Small intestine (tissue), 7 donors: Measurements from ENCODE around the gene ZNF555. TPM values are rescaled to one million over a fixed set of nuclear protein-coding genes. Genes with fewer than 3 reads are reported as not detected.

ENCODE experiments used
- DNase-seq, 2 donors: peaks; one replicate each; pipeline versions ENCODE4 v3.0.0 to v3.0.0-alpha.2; 2013
- FAIRE-seq: peaks from 2 replicates; lab custom pipeline; 2012; peaks lifted over from hg19 to GRCh38; lab: Jason Lieb, UNC
- H3K27ac ChIP-seq, 3 donors: one replicate each; pipeline ENCODE4 v1.5.1; 2013; ENCODE audit warnings: low read length in 2 of 3, mild to moderate bottlenecking in 2 of 3, control low read depth in 1 of 3, inconsistent platforms in 1 of 3, low read depth in 1 of 3, moderate library complexity in 1 of 3
- H3K27me3 ChIP-seq, 3 donors: one replicate each; pipeline ENCODE4 v1.6.1; 2013; ENCODE audit warnings: low read length in 3 of 3, inconsistent platforms in 1 of 3; ENCODE audit not compliant: control insufficient read depth in 3 of 3, insufficient read depth in 3 of 3
- H3K36me3 ChIP-seq, 3 donors: one replicate each; pipeline ENCODE4 v1.6.1; 2013; ENCODE audit warnings: low read length in 3 of 3, inconsistent platforms in 1 of 3, low read depth in 1 of 3, mild to moderate bottlenecking in 1 of 3, moderate library complexity in 1 of 3; ENCODE audit not compliant: control insufficient read depth in 3 of 3, insufficient read depth in 2 of 3
- H3K4me1 ChIP-seq, 3 donors: one replicate each; pipeline ENCODE4 v1.6.1; 2013; ENCODE audit warnings: low read length in 2 of 3, inconsistent platforms in 1 of 3, low read depth in 1 of 3, mild to moderate bottlenecking in 1 of 3, moderate library complexity in 1 of 3; ENCODE audit not compliant: control insufficient read depth in 3 of 3, insufficient read depth in 2 of 3
- H3K4me3 ChIP-seq, 3 donors: one replicate each; pipeline ENCODE4 v1.5.1; 2013; ENCODE audit warnings: low read length in 3 of 3, control low read depth in 1 of 3, inconsistent platforms in 1 of 3, low read depth in 1 of 3, mild to moderate bottlenecking in 1 of 3, moderate library complexity in 1 of 3
- H3K9me3 ChIP-seq, 2 donors: one replicate each; pipeline ENCODE4 v1.6.1; 2013; ENCODE audit warnings: low read depth in 1 of 2, low read length in 1 of 2; ENCODE audit not compliant: control insufficient read depth in 2 of 2, insufficient read depth in 1 of 2
- WGBS, 3 donors: extraction: QIAGEN DNeasy Blood & Tissue Kit; methylation state at CpG; one replicate each; pipeline ENCODE4 v1.1.7; 2013; 5-methylcytosine and 5-hydroxymethylcytosine counted together
- polyA plus RNA-seq, 4 donors: library from polyadenylated mRNA; stranded (reverse) in 3 of 4; unstranded in 1 of 4; fragments of 200-250 nt in 3 of 4; fragments of 120-200 nt in 1 of 4; gene quantifications; one replicate each; pipeline versions ENCODE4 v1.2.1 to v1.2.3, GENCODE V29; 2013
- donor health status: healthy with polysubstance abuse.
- donor health status: control.
- donor health status: control.
- donor health status: Bipolar disorder and iron deficiency.
- donor health status: healthy.

ZNF555 gene
- polyA plus RNA-seq, 4 donors = 1.5 to 4.0 (median 1.9) TPM

DNA sequence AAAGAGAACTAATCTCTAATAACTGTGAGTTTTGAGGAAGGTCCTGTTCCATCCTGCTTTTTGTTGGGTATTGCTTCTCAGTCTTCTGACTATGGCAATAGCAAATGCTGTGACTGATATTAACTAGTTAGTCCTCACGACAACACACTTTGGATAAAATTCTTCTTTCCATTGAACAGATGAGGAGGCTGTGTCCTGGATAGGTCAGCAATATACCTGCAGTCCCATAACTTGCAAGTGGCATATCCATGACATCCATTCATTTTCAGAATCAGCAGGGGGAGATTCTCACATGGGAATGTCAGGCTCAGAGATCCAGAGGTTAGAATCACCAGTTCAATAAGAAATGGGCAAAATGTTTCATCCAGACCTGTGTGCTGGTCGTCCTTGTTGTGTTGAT lies 14.3 kb upstream of the ZNF555 start:
- Histone ChIP-seq H3K36me3 (peaks cover 0 to 45% (median 3%) of the 10 kb centered on the region in 3 donors), H3K4me3 (no peak overlapping the region), H3K27ac (no peak overlapping the region), H3K9me3 (peaks cover 0 to 47% of the 10 kb centered on the region in 2 donors), H3K4me1 (no peaks in the 10 kb centered on the region), H3K27me3 (no peaks in the 10 kb centered on the region)
- WGBS, 3 donors = 89 to 98% (median 92%) methylated on average over 2 of the region's 2 CpGs
- FAIRE-seq = no peak
- DNase-seq = no peak

DNA sequence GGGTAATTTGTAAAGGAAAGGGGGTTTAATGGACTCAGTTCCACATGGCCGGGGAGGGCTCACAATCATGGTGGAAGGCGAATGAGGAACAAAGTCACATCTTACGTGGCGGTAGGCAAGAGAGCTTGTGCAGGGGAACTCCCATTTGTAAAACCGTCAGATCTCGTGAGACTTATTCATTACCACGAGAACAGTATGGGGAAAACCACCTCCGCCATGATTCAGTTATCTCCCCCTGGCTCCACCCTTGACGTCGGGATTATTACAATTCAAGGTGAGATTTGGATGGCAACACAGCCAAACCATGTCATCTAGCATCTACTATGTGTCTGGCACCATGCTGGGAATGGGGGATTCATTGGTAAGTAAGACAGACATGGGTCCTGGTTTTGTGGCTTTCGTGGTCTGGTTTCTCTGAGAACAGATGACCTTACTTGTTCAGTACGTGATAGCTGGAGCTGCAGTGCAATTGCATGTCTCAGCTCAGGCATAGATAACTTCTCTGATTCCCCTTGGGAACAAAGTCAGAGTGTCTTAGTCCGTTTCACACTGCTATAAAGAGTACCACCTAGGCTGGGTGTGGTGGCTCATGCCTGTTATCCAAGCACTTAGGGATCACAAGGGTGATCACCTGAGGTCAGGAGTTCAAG lies 13.3 kb upstream of the ZNF555 start:
- 87 to 95% (median 90%) methylated on average over 13 of the region's 13 CpGs for WGBS, 3 donors
- H3K27me3 ChIP-seq = no peaks in the 10 kb centered on the region
- H3K4me3 ChIP-seq = no peak overlapping the region
- H3K27ac ChIP-seq = no peak overlapping the region
- H3K9me3 ChIP-seq = peaks cover 2 to 56% of the 10 kb centered on the region in 2 donors
- FAIRE-seq = no peak
- DNase-seq = no peak
- peaks cover 0 to 48% (median 8%) of the 10 kb centered on the region in 3 donors for H3K36me3 ChIP-seq
- H3K4me1 ChIP-seq = no peaks in the 10 kb centered on the region

DNA sequence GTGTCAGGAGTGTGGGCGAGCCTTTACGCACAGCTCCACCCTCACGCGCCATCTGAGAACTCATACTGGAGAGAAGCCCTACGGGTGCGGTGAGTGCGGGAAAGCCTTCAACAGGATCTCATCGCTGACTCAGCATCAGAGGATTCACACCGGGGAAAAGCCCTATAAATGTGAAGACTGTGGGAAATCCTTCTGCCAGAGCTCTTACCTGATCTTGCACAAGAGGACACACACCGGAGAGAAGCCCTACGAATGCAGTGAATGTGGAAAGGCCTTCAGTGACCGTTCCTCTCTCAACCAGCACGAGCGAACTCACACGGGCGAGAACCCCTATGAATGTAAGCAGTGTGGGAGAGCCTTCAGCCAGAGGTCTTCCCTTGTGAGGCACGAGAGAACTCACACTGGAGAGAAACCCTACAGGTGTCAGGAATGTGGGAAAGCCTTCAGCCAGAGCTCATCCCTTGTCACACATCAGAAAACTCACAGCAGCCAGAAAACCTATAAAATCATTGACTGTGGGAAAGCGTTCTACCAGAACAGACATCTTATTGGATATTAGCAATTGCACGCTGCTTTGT lies 6.9 kb upstream of the ZNF555 start:
- Histone ChIP-seq H3K9me3 (peaks cover 5 to 88% of the 10 kb centered on the region in 2 donors), H3K4me3 (no peak overlapping the region), H3K27ac (no peak overlapping the region), H3K4me1 (no peaks in the 10 kb centered on the region), H3K36me3 (peaks cover 4 to 49% (median 19%) of the 10 kb centered on the region in 3 donors), H3K27me3 (peaks cover 0 to 2% (median 0%) of the 10 kb centered on the region in 3 donors)
- 97 to 98% (median 97%) methylated on average over 19 of the region's 19 CpGs for WGBS, 3 donors
- DNase-seq = no peak
- no peak for FAIRE-seq

DNA sequence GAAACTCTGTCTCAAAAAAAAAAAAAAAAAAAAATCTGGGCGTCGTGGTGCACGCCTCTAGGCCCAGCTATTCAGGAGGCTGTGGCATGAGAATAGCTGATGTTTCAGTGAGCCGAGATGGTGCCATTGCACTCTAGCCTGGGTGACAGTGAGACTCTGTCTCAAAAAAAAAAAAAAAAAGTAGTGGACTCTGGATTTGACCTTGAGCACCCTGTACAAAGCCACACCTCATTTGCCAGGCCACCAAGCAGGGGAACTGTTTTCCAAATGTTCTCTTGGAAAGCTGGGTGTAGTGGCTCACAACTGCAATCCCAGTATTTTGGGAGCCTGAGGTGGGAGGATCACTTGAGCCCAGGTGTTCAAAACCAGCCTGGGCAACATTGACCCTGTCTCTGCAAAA lies 3.8 kb upstream of the ZNF555 start:
- peaks cover 4 to 69% of the 10 kb centered on the region in 2 donors for H3K9me3 ChIP-seq
- peaks cover 0 to 2% (median 0%) of the 10 kb centered on the region in 3 donors for H3K27me3 ChIP-seq

DNA sequence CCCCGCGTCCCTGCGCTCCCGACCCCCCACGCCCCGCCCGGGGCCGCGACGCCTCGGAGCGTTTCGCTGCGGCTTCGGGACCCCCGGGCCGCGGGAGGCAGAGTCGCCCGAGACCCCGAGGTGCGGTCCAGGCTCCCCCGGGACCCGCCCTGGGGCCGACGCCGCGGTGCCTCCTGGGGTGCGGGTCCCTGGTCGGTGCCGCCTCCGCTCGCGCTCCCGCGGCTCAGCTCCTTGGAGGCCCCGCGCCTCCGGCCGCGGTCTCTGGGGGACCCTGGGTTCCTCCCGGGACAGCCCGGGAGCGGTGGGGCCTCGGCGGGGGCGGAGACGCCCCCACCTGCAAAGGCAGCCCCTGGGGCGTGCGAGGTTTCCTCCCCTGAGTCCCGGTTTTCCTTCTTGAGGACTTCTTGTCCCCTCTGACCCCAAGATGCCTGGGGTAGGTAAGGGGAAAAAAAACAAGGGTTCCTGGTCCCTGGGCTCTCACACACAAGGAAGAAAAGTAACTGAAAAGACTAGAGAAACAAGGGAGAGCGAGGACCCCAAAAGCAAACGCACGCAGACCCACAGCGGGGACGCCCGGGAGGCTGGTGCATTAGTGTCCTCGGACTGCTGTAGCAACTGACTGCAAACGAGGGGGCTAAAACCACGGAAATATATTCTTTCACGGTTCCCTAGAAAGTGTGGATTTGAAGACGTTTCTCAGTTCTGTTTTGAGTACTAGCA lies 740 bp downstream of the ZNF555 start:
- peaks cover 0 to 33% of the 10 kb centered on the region in 2 donors for H3K9me3 ChIP-seq
- no peaks in the 10 kb centered on the region for H3K27me3 ChIP-seq
- H3K36me3 ChIP-seq = peaks cover 0 to 16% (median 0%) of the 10 kb centered on the region in 3 donors
- H3K27ac ChIP-seq = peak overlapping the region in 1 of 3 donors; percentile 87
- peak in 1 of 2 donors; percentile 62 for DNase-seq
- H3K4me3 ChIP-seq = peak overlapping the region; percentile 66 to 68 (median 66)
- H3K4me1 ChIP-seq = peaks cover 0 to 5% (median 4%) of the 10 kb centered on the region in 3 donors
- WGBS, 3 donors = 2 to 8% (median 4%) methylated on average over 35 to 62 of the region's 62 CpGs
- FAIRE-seq = no peak

More for the DNA sequence above, 3.8 kb upstream of the ZNF555 start:
- no peak overlapping the region for H3K4me3 ChIP-seq
- FAIRE-seq (no peak), DNase-seq (no peak)
- H3K27ac ChIP-seq = no peak overlapping the region
- H3K36me3 ChIP-seq = peaks cover 4 to 40% (median 19%) of the 10 kb centered on the region in 3 donors
- 84 to 100% (median 97%) methylated on average over 2 to 4 of the region's 4 CpGs for WGBS, 3 donors
- peaks cover 0 to 4% (median 2%) of the 10 kb centered on the region in 3 donors for H3K4me1 ChIP-seq

DNA sequence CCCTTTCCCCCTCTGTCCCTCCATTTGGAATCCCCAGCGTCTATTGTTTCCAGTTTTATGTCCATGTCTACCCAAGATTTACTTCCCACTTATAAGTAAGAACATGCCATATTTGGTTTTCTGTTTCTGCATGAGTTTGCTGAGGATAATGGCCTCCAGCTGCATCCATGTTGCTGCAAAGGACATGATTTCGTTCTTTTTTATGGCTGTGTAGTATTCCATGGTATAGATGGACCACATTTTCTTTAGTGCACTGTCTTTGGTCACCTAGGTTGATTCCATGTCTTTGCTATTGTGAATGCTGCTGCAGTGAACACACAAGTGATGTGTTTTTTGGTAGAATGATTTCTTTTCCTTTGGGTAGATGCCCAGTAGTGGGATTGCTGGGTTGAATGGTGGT lies 3.8 kb downstream of the ZNF555 start:
- WGBS, 3 donors = 91 to 96% (median 96%) methylated on average over 2 of the region's 2 CpGs
- H3K9me3 ChIP-seq = peaks cover 0 to 29% of the 10 kb centered on the region in 2 donors
- H3K4me3 ChIP-seq = no peak overlapping the region
- peaks cover 0 to 10% (median 0%) of the 10 kb centered on the region in 3 donors for H3K36me3 ChIP-seq
- DNase-seq (no peak), FAIRE-seq (no peak)
- no peaks in the 10 kb centered on the region for H3K27me3 ChIP-seq
- no peak overlapping the region for H3K27ac ChIP-seq
- H3K4me1 ChIP-seq = peaks cover 0 to 5% (median 4%) of the 10 kb centered on the region in 3 donors

DNA sequence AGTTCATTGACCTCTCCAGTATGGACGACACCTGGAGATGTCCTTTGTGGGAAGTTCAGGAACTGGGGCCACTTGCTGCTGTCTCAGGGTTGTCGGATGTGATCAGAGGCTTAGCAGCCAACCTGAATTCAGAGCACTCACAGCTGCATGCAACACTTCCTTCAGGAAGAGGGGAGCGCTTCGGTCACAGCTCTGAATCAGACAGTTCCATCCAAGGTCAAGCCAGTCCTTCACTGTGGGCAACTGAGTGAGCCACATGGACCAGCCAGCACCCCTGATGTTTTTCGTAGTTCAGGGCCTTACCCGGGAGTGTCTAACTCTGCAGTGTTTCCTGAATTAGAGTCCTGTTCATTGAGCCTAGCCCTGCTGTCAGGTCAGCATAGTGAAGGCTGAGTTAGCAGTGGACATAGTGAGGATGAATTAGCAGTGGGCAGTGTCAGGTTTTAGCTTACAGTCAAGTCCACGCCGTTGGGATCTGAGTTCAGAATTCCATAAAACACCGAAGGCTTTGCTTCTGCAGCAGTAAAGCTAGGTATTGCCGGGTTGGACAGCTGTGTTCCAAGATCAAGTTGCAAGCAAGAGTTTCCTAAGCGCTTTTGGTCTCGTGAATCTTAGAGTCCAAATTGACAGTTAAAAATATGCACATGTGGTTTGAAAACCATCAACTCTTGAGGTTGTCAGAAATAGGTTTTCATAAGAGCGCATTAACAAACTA lies 5.1 kb downstream of the ZNF555 start:
- Histone ChIP-seq H3K4me3 (no peak overlapping the region), H3K4me1 (peaks cover 0 to 5% (median 4%) of the 10 kb centered on the region in 3 donors), H3K27me3 (no peaks in the 10 kb centered on the region), H3K9me3 (peaks cover 0 to 35% of the 10 kb centered on the region in 2 donors), H3K36me3 (peaks cover 0 to 16% (median 4%) of the 10 kb centered on the region in 3 donors), H3K27ac (no peak overlapping the region)
- no peak for FAIRE-seq
- no peak for DNase-seq
- 92 to 93% (median 93%) methylated on average over 13 of the region's 13 CpGs for WGBS, 3 donors

DNA sequence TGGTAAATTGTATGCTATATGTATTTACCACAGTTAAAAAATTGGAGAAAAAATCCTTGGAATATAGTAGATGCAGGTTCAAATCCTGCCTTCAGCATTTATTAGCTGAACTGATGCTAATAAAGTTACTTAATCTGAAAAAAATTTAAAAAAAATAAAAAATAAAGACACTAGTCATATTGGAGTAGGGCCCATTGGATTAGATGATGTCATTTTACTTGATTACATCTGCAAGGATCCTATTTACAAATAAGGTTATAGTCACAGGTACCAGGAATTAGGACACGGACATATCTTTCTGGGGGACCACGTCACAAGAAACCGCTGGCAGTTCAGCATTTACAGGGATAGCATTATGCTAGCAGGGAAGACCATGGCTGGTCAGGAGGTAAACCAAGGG lies 6.2 kb downstream of the ZNF555 start:
- H3K27me3 ChIP-seq = no peaks in the 10 kb centered on the region
- H3K4me3 ChIP-seq = no peak overlapping the region
- FAIRE-seq = no peak
- H3K9me3 ChIP-seq = peaks cover 2 to 47% of the 10 kb centered on the region in 2 donors
- no peak for DNase-seq
- 97% methylated on average over 3 of the region's 3 CpGs for WGBS, 3 donors
- peaks cover 6 to 23% (median 7%) of the 10 kb centered on the region in 3 donors for H3K36me3 ChIP-seq
- H3K4me1 ChIP-seq = peaks cover 0 to 2% (median under 1%) of the 10 kb centered on the region in 3 donors
- H3K27ac ChIP-seq = no peak overlapping the region
